HCT116 (cell line): ENCODE data around the gene CADPS2. TPM values are rescaled to one million over a fixed set of nuclear protein-coding genes. Genes with fewer than 3 reads are reported as not detected.

Source experiments
- ATAC-seq: fragments of 200-7000 bp; cut with Tn5 transposase; 2 replicates; pipeline ENCODE4 v1.9.1; 2020; ENCODE audit warnings: mild to moderate bottlenecking, moderate library complexity
- BruUV-seq: library from RNA; stranded (reverse); fragments of 400-500 nt; replicated peaks from 2 replicates; lab custom pipeline; 2021; lab: Mats Ljungman, UMichigan
- CTCF ChIA-PET: fragments of 300-600 bp; sonication (Branson Sonifier 250); formaldehyde crosslinking; loops from one replicate; lab custom pipeline; 2021; ENCODE audit warnings: antibody characterized with exemption; lab: Charles Lee
- POLR2A ChIA-PET: fragments of 300-600, 350-600 bp; sonication (Branson Sonifier 250); formaldehyde crosslinking; loops from one replicate; lab custom pipeline; 2021; ENCODE audit warnings: antibody characterized with exemption; lab: Charles Lee
- RAD21 ChIA-PET, 2 experiments: fragments of 300-600 bp; sonication (Branson Sonifier 250); formaldehyde crosslinking; loops; one replicate each; lab custom pipeline; 2023; ENCODE audit warnings: low total read pairs in 2 of 2; ENCODE audit not compliant: uncharacterized antibody in 2 of 2, unreplicated experiment in 2 of 2, low non-redundant PET in 1 of 2; lab: Charles Lee
- DNase-seq: peaks from one replicate; pipeline ENCODE4 v3.0.0-alpha.2; 2010; ENCODE audit warnings: low read depth, low spot score
- H2AFZ ChIP-seq: fragments of 200-600 bp; shearing (Covaris generic), sonication (generic); 2 replicates; pipeline ENCODE4 v1.6.1; 2017; ENCODE audit warnings: low read depth, mixed run types, mixed read lengths, antibody characterized with exemption, low read length; ENCODE audit not compliant: poor library complexity, severe bottlenecking
- H3K27ac ChIP-seq: 2 replicates; pipeline ENCODE4 v1.5.1; 2012; ENCODE audit warnings: low read depth, low read length
- H3K27me3 ChIP-seq: fragments of 200-600 bp; sonication (generic); 2 replicates; pipeline ENCODE4 v1.6.1; 2016; ENCODE audit warnings: mixed run types, low read length, mixed read lengths; ENCODE audit not compliant: insufficient read depth
- H3K36me3 ChIP-seq, 2 experiments: fragments of 200-500 bp in 1 of 2; fragments of 200-600 bp in 1 of 2; sonication (Bioruptor generic) in 1 of 2; sonication (generic) in 1 of 2; 2 replicates each; pipeline versions ENCODE4 v1.5.1 to v1.6.1; 2014 to 2016; ENCODE audit warnings: low read length in 2 of 2, inconsistent platforms in 1 of 2, mixed read lengths in 1 of 2, mixed run types in 1 of 2; ENCODE audit not compliant: insufficient read depth in 2 of 2, control insufficient read depth in 1 of 2
- H3K4me1 ChIP-seq, 2 experiments: fragments of 200-600 bp in 1 of 2; sonication (generic) in 1 of 2; 2 replicates each; pipeline versions ENCODE4 v1.5.1 to v1.6.1; 2012 to 2017; ENCODE audit warnings: low read length in 2 of 2, inconsistent platforms in 1 of 2, mild to moderate bottlenecking in 1 of 2, mixed read lengths in 1 of 2, mixed run types in 1 of 2, moderate library complexity in 1 of 2; ENCODE audit not compliant: insufficient read depth in 2 of 2, control insufficient read depth in 1 of 2
- H3K4me2 ChIP-seq: fragments of 200-600 bp; sonication (generic); 2 replicates; pipeline ENCODE4 v1.6.1; 2017; ENCODE audit warnings: mixed run types, low read length, mixed read lengths
- H3K4me3 ChIP-seq, 2 experiments: fragments of 200-600 bp in 1 of 2; sonication (generic) in 1 of 2; replicated peaks in 1 of 2; 2 replicates each; pipeline ENCODE4 v1.5.1; 2011 to 2016; ENCODE audit warnings: low read length in 2 of 2, control low read depth in 1 of 2, low read depth in 1 of 2, mild to moderate bottlenecking in 1 of 2, mixed read lengths in 1 of 2, mixed run types in 1 of 2
- H3K79me2 ChIP-seq: fragments of 200-600 bp; sonication (generic); 2 replicates; pipeline ENCODE4 v1.6.1; 2017; ENCODE audit warnings: mild to moderate bottlenecking, mixed run types, low read length, moderate library complexity, mixed read lengths; ENCODE audit not compliant: insufficient read depth
- H3K9ac ChIP-seq: fragments of 200-600 bp; sonication (generic); 2 replicates; pipeline ENCODE4 v1.6.1; 2016; ENCODE audit warnings: low read length, mixed read lengths
- H3K9me2 ChIP-seq: fragments of 200-600 bp; sonication (generic), shearing (Covaris generic); 2 replicates; pipeline ENCODE4 v1.6.1; 2017; ENCODE audit warnings: mixed run types, mild to moderate bottlenecking, moderate library complexity; ENCODE audit not compliant: insufficient read depth
- H3K9me3 ChIP-seq, 2 experiments: fragments of 200-500 bp in 1 of 2; fragments of 200-600 bp in 1 of 2; sonication (Bioruptor generic) in 1 of 2; sonication (generic) in 1 of 2; 2 replicates each; pipeline ENCODE4 v1.6.1; 2014 to 2017; ENCODE audit warnings: low read length in 2 of 2, mixed read lengths in 2 of 2, inconsistent platforms in 1 of 2, low read depth in 1 of 2, mild to moderate bottlenecking in 1 of 2, mixed run types in 1 of 2, moderate library complexity in 1 of 2; ENCODE audit not compliant: control insufficient read depth in 1 of 2, insufficient read depth in 1 of 2
- H4K20me1 ChIP-seq: fragments of 200-600 bp; sonication (generic), shearing (Covaris generic); 2 replicates; pipeline ENCODE4 v1.6.1; 2017; ENCODE audit warnings: mixed run types, mild to moderate bottlenecking, moderate library complexity; ENCODE audit not compliant: insufficient read depth
- ATF3 ChIP-seq: IDR thresholded peaks from 2 replicates; pipeline ENCODE4 v1.6.1; 2012
- CEBPB ChIP-seq: IDR thresholded peaks from 2 replicates; pipeline ENCODE4 v1.6.1; 2012; ENCODE audit warnings: low read depth
- CTCF ChIP-seq, 3 experiments: fragments of 200-600 bp in 1 of 3; sonication (generic) in 1 of 3; IDR thresholded peaks in 2 of 3; conservative IDR thresholded peaks in 1 of 3; 2 replicates each; pipeline ENCODE4 v1.5.1; 2012 to 2017; ENCODE audit warnings: low read depth in 2 of 3, low read length in 2 of 3, antibody characterized with exemption in 1 of 3, borderline replicate concordance in 1 of 3, control low read depth in 1 of 3, mild to moderate bottlenecking in 1 of 3, mixed read lengths in 1 of 3, mixed run types in 1 of 3, moderate library complexity in 1 of 3; ENCODE audit not compliant: insufficient read depth in 1 of 3
- ELF1 ChIP-seq: IDR thresholded peaks from 2 replicates; pipeline ENCODE4 v1.6.1; 2012; ENCODE audit warnings: low read depth, borderline replicate concordance
- EZH2 ChIP-seq: fragments of 200-600 bp; sonication (generic); IDR thresholded peaks from 2 replicates; pipeline ENCODE4 v1.6.1; 2017; ENCODE audit warnings: antibody characterized with exemption, mixed run types
- EZH2phosphoT487 ChIP-seq: fragments of 200-600 bp; IDR thresholded peaks from 2 replicates; pipeline ENCODE4 v1.6.1; 2018; ENCODE audit warnings: antibody characterized with exemption, borderline replicate concordance
- JUND ChIP-seq: IDR thresholded peaks from 2 replicates; pipeline ENCODE4 v1.6.1; 2012
- MAX ChIP-seq: IDR thresholded peaks from 2 replicates; pipeline ENCODE4 v1.6.1; 2012
- POLR2AphosphoS5 ChIP-seq: IDR thresholded peaks from 2 replicates; pipeline ENCODE4 v1.6.1; 2011; ENCODE audit warnings: mild to moderate bottlenecking, low read depth, low read length, moderate library complexity
- RAD21 ChIP-seq: IDR thresholded peaks from 2 replicates; pipeline ENCODE4 v1.6.1; 2012; ENCODE audit warnings: low read depth, mild to moderate bottlenecking
- REST ChIP-seq: IDR thresholded peaks from 2 replicates; pipeline ENCODE4 v1.6.1; 2012; ENCODE audit warnings: low read depth
- SIN3A ChIP-seq: IDR thresholded peaks from 2 replicates; pipeline ENCODE4 v1.6.1; 2012; ENCODE audit warnings: low read depth
- SRF ChIP-seq: IDR thresholded peaks from 2 replicates; pipeline ENCODE4 v1.6.1; 2012; ENCODE audit warnings: low read depth
- ZFX ChIP-seq: fragments of 450-650 bp; IDR thresholded peaks from 2 replicates; pipeline ENCODE4 v1.6.1; 2017
- ZNF274 ChIP-seq: fragments of 200-500 bp; sonication (Bioruptor generic); IDR thresholded peaks from 2 replicates; pipeline ENCODE4 v1.6.1; 2014; ENCODE audit warnings: mild to moderate bottlenecking, low read depth, low read length, inconsistent platforms
- intact Hi-C: fragments of 100-400 bp; cut with micrococcal nuclease; formaldehyde crosslinking; loops from 2 replicates; pipeline ENCODE4 v1.10.0; 2022
- total RNA-seq: library from RNA; stranded (reverse); gene quantifications from one replicate; pipeline ENCODE4 v1.2.1, GENCODE V29; 2021; ENCODE audit not compliant: unreplicated experiment

Gene CADPS2
- total RNA-seq, 1 experiment from 2014 or later: 7.5 TPM

- Histone ChIP-seq H3K9me3 (no peaks in the 10 kb centered on the region), H3K79me2 (no peaks in the 10 kb centered on the region), H3K27ac (no peak overlapping the region), H4K20me1 (no peaks in the 10 kb centered on the region), H2AFZ (no peak overlapping the region), H3K4me1 (no peaks in the 10 kb centered on the region), H3K4me2 (no peak overlapping the region), H3K27me3 (no peaks in the 10 kb centered on the region), H3K36me3 (no peaks in the 10 kb centered on the region), H3K4me3 (no peak overlapping the region), H3K9me2 (no peaks in the 10 kb centered on the region), H3K9ac (no peak overlapping the region)
- TF ChIP-seq MAX: no peak
- TF ChIP-seq CEBPB: no peak
- TF ChIP-seq JUND: no peak
- no peak for TF ChIP-seq CTCF (IDR thresholded peaks at IDR 0.05 in 2 of 3, conservative IDR thresholded peaks at IDR 0.05 in 1 of 3; ENCODE audit: borderline replicate concordance in 1 of 3, insufficient read depth in 1 of 3, low read depth in 2 of 3, low read length in 2 of 3)
- TF ChIP-seq EZH2phosphoT487: no peak
- no peak for TF ChIP-seq SRF
- no peak for TF ChIP-seq ZNF274
- no peak for TF ChIP-seq SIN3A
- no peak for TF ChIP-seq EZH2
- no peak for TF ChIP-seq ZFX
- no peak for TF ChIP-seq POLR2AphosphoS5
- no peak for TF ChIP-seq REST
- TF ChIP-seq RAD21: no peak
- no peak for TF ChIP-seq ELF1
- no peak for TF ChIP-seq ATF3
- no peak for DNase-seq
- intact Hi-C loops: no loop called here
- ATAC-seq: no peak
- ChIA-PET POLR2A (no interaction called here), RAD21 (no interaction called here), CTCF (no interaction called here)
- BruUV-seq: no TSS peak
Observed at GRCh38 chr7:122423591-122423990, 462.7 kb downstream of the CADPS2 start.
